ENCODE measurements around the gene TNFSF15.

- TF ChIP-seq ZFP30 (CRISPR knock-in tag; IDR thresholded peaks at IDR 0.05) (no peak), ARNTL (CRISPR knock-in tag; IDR thresholded peaks at IDR 0.05; ENCODE audit: borderline replicate concordance, low read depth) (no peak), CSDC2 (CRISPR knock-in tag; IDR thresholded peaks at IDR 0.05) (no peak), ZNF565 (CRISPR knock-in tag; conservative IDR thresholded peaks at IDR 0.05; ENCODE audit: low read depth) (no peak), PATZ1 (CRISPR knock-in tag; IDR thresholded peaks at IDR 0.05; ENCODE audit: borderline replicate concordance) (no peak), SNAI2 (CRISPR knock-in tag; IDR thresholded peaks at IDR 0.05) (no peak), CREB5 (CRISPR knock-in tag; IDR thresholded peaks at IDR 0.05; ENCODE audit: low read depth) (no peak), ISL1 (CRISPR knock-in tag; IDR thresholded peaks at IDR 0.05) (no peak), GLIS3 (CRISPR knock-in tag; IDR thresholded peaks at IDR 0.05) (no peak), ESRRG (CRISPR knock-in tag; IDR thresholded peaks at IDR 0.05) (no peak), ZFP3 (CRISPR knock-in tag; IDR thresholded peaks at IDR 0.05) (no peak), ZNF8 (CRISPR knock-in tag; IDR thresholded peaks at IDR 0.05) (no peak), RARB (CRISPR knock-in tag; IDR thresholded peaks at IDR 0.05) (no peak), OSR1 (CRISPR knock-in tag; IDR thresholded peaks at IDR 0.05) (no peak)
Observed at GRCh38 chr9:114827641-114828302, 21.9 kb upstream of the TNFSF15 start.

Data from SK-N-SH treated with all-trans-retinoic acid at 6 μM for 48 hours (cell line).